ENCODE measurements around the gene FAM3A. TPM values are rescaled to one million over a fixed set of nuclear protein-coding genes. Genes with fewer than 3 reads are reported as not detected.

FAM3A gene
- total RNA-seq, 1 experiment from 2014 or later: 35.8 TPM

DNA sequence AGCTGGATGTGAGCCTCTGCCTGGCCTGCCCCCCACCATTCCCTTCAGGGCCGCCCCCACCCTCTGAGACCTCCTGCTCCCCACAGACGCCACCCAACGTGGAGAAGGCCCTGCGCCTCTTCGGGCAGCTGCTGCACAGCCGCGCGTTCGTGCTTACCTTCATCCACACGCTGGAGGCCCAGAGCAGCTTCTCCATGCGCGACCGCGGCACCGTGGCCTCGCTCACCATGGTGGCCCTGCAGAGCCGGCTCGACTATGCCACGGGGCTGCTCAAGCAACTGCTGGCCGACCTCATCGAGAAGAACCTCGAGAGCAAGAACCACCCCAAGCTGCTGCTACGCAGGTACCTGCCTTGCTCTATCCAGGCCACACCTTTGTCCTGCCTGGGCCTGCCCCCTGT lies 47.8 kb downstream of the FAM3A start:
- no peak for TF ChIP-seq EZH2 (IDR thresholded peaks at IDR 0.05; ENCODE audit: borderline replicate concordance, low read depth, low read length, poor library complexity, severe bottlenecking)
- TF ChIP-seq, protein P1, sequence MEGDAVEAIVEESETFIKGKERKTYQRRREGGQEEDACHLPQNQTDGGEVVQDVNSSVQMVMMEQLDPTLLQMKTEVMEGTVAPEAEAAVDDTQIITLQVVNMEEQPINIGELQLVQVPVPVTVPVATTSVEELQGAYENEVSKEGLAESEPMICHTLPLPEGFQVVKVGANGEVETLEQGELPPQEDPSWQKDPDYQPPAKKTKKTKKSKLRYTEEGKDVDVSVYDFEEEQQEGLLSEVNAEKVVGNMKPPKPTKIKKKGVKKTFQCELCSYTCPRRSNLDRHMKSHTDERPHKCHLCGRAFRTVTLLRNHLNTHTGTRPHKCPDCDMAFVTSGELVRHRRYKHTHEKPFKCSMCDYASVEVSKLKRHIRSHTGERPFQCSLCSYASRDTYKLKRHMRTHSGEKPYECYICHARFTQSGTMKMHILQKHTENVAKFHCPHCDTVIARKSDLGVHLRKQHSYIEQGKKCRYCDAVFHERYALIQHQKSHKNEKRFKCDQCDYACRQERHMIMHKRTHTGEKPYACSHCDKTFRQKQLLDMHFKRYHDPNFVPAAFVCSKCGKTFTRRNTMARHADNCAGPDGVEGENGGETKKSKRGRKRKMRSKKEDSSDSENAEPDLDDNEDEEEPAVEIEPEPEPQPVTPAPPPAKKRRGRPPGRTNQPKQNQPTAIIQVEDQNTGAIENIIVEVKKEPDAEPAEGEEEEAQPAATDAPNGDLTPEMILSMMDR (conservative IDR thresholded peaks at IDR 0.05; ENCODE audit: low read depth, low read length): no peak
- DNase-seq (ENCODE audit: low spot score): no peak
- ChIA-PET CTCF (no interaction called here), POLR2A (ENCODE audit: low non-redundant PET) (no interaction called here)
- no peaks in the 10 kb centered on the region for H3K9me3 ChIP-seq (ENCODE audit: low read depth, low read length, poor library complexity, severe bottlenecking)
- peaks cover 10% of the 10 kb centered on the region for H3K36me3 ChIP-seq (ENCODE audit: insufficient read depth, low read length, poor library complexity, severe bottlenecking)
- no peaks in the 10 kb centered on the region for H3K4me1 ChIP-seq (ENCODE audit: insufficient read depth, low read length, poor library complexity, severe bottlenecking)
- H3K27ac ChIP-seq (ENCODE audit: low read depth, low read length, poor library complexity, severe bottlenecking): no peak overlapping the region
- H3K4me3 ChIP-seq (ENCODE audit: low read depth, low read length, poor library complexity, severe bottlenecking): no peak overlapping the region
- no peaks in the 10 kb centered on the region for H3K27me3 ChIP-seq (replicated peaks; ENCODE audit: insufficient read depth, low read depth, low read length, poor library complexity)
- intact Hi-C loops (cut with micrococcal nuclease; ENCODE audit: unreplicated experiment): no loop called here
- BruUV-seq (replicated peaks): no TSS peak

DNA sequence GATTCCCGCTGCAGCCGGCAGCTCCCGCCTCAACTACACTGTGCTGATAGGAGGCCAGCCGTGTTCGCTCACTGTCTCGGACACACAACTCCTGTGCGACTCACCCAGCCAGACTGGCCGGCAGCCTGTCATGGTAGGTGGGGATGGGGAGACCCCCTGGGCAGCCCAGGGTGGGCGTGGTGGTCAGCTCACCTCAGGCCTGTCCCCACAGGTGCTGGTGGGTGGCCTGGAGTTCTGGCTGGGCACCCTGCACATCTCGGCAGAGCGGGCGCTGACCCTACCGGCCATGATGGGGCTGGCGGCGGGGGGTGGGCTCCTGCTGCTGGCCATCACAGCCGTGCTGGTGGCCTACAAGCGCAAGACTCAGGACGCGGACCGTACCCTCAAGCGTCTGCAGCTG lies 48.5 kb downstream of the FAM3A start:
- Histone ChIP-seq H3K9me3 (ENCODE audit: low read depth, low read length, poor library complexity, severe bottlenecking) (no peaks in the 10 kb centered on the region), H3K4me3 (ENCODE audit: low read depth, low read length, poor library complexity, severe bottlenecking) (no peak overlapping the region), H3K36me3 (ENCODE audit: insufficient read depth, low read length, poor library complexity, severe bottlenecking) (peaks cover 10% of the 10 kb centered on the region), H3K4me1 (ENCODE audit: insufficient read depth, low read length, poor library complexity, severe bottlenecking) (no peaks in the 10 kb centered on the region), H3K27ac (ENCODE audit: low read depth, low read length, poor library complexity, severe bottlenecking) (no peak overlapping the region), H3K27me3 (replicated peaks; ENCODE audit: insufficient read depth, low read depth, low read length, poor library complexity) (no peaks in the 10 kb centered on the region)
- POLR2A ChIA-PET (ENCODE audit: low non-redundant PET): no interaction called here
- CTCF ChIA-PET: no interaction called here
- TF ChIP-seq, protein P1 (conservative IDR thresholded peaks at IDR 0.05; ENCODE audit: low read depth, low read length): no peak
- no peak for TF ChIP-seq EZH2 (IDR thresholded peaks at IDR 0.05; ENCODE audit: borderline replicate concordance, low read depth, low read length, poor library complexity, severe bottlenecking)
- intact Hi-C loops (cut with micrococcal nuclease; ENCODE audit: unreplicated experiment): no loop called here
- DNase-seq (ENCODE audit: low spot score): no peak
- BruUV-seq (replicated peaks): no TSS peak

DNA sequence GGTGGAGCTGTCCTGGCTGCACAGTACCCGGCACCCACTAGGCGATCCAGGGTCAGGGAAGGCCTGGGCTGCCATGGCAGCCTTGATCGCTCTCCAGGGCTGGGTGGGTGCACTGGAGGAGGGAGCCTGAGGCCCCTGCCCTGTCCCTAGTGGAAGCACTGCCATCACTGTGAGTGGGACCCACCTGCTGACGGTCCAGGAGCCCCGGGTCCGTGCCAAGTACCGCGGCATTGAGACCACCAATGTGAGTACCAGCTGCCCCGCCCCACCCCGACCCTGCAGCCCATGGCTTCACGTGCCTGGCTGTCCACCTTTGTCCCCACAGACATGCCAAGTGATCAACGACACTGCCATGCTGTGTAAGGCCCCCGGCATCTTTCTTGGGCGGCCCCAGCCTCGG lies 49.1 kb downstream of the FAM3A start:
- no TSS peak for BruUV-seq (replicated peaks)
- Histone ChIP-seq H3K9me3 (ENCODE audit: low read depth, low read length, poor library complexity, severe bottlenecking) (no peaks in the 10 kb centered on the region), H3K4me1 (ENCODE audit: insufficient read depth, low read length, poor library complexity, severe bottlenecking) (no peaks in the 10 kb centered on the region), H3K27ac (ENCODE audit: low read depth, low read length, poor library complexity, severe bottlenecking) (no peak overlapping the region), H3K4me3 (ENCODE audit: low read depth, low read length, poor library complexity, severe bottlenecking) (no peak overlapping the region), H3K36me3 (ENCODE audit: insufficient read depth, low read length, poor library complexity, severe bottlenecking) (peaks cover 10% of the 10 kb centered on the region), H3K27me3 (replicated peaks; ENCODE audit: insufficient read depth, low read depth, low read length, poor library complexity) (no peaks in the 10 kb centered on the region)
- DNase-seq (ENCODE audit: low spot score): no peak
- no peak for TF ChIP-seq EZH2 (IDR thresholded peaks at IDR 0.05; ENCODE audit: borderline replicate concordance, low read depth, low read length, poor library complexity, severe bottlenecking)
- TF ChIP-seq, protein P1 (conservative IDR thresholded peaks at IDR 0.05; ENCODE audit: low read depth, low read length): no peak
- ChIA-PET POLR2A (ENCODE audit: low non-redundant PET) (interaction anchor here (0.6 kb wide), 1 partner anchor 591 kb away, joined by 6 read pairs; no protein-coding TSS in a partner anchor), CTCF (no interaction called here)
- intact Hi-C loops (cut with micrococcal nuclease; ENCODE audit: unreplicated experiment): no loop called here

Data from A673 (cell line).